H4 (cell line): ENCODE measurements around the gene NAT8L. TPM values are rescaled to one million over a fixed set of nuclear protein-coding genes. Genes with fewer than 3 reads are reported as not detected.

Source experiments
- DNase-seq: peaks from one replicate; pipeline ENCODE4 v3.0.0-alpha.2; 2015; ENCODE audit warnings: low spot score
- total RNA-seq: library from RNA; depleted of rRNA; stranded (reverse); fragments of >200 nt; shearing (Covaris generic); gene quantifications from 2 replicates; pipeline ENCODE4 v1.2.3, GENCODE V29; 2014

NAT8L gene
- total RNA-seq, 1 experiment from 2014 or later, result 0.45 TPM

GRCh38 chr4:2075171-2075986, 16.3 kb downstream of the NAT8L start:
- DNase-seq, result no peak

- DNase-seq, result no peak
Observed at GRCh38 chr4:2075987-2076907, 17.1 kb downstream of the NAT8L start.

- DNase-seq, result no peak
Observed at GRCh38 chr4:2076908-2077536, 17.9 kb downstream of the NAT8L start.

- no peak for DNase-seq
Observed at GRCh38 chr4:2077537-2078460, 18.7 kb downstream of the NAT8L start.

GRCh38 chr4:2078584-2078983, 19.5 kb downstream of the NAT8L start:
- no peak for DNase-seq

GRCh38 chr4:2079006-2079405, 19.9 kb downstream of the NAT8L start:
- no peak for DNase-seq

- DNase-seq, result no peak
Observed at GRCh38 chr4:2079926-2080325, 20.8 kb downstream of the NAT8L start.

- DNase-seq, result no peak
Observed at GRCh38 chr4:2080429-2081300, 21.5 kb downstream of the NAT8L start.

- no peak for DNase-seq
Observed at GRCh38 chr4:2081540-2081939, 22.4 kb downstream of the NAT8L start.

GRCh38 chr4:2082118-2082517, 23.0 kb downstream of the NAT8L start:
- no peak for DNase-seq

GRCh38 chr4:2082627-2083026, 23.5 kb downstream of the NAT8L start:
- no peak for DNase-seq

- DNase-seq, result no peak
Observed at GRCh38 chr4:2083116-2083825, 24.1 kb downstream of the NAT8L start.

GRCh38 chr4:2083826-2084160, 24.7 kb downstream of the NAT8L start:
- DNase-seq, result no peak

- no peak for DNase-seq
Observed at GRCh38 chr4:2084316-2084715, 25.2 kb downstream of the NAT8L start.

GRCh38 chr4:2085496-2085901, 26.4 kb downstream of the NAT8L start:
- DNase-seq, result no peak

- DNase-seq, result no peak
Observed at GRCh38 chr4:2087170-2087569, 28.0 kb downstream of the NAT8L start.

GRCh38 chr4:2089222-2089621, 30.1 kb downstream of the NAT8L start:
- DNase-seq, result no peak

- no peak for DNase-seq
Observed at GRCh38 chr4:2090642-2091041, 31.5 kb downstream of the NAT8L start.

GRCh38 chr4:2091990-2092668, 33.0 kb downstream of the NAT8L start:
- no peak for DNase-seq
